ENCODE measurements around the gene GRPEL1. TPM values are rescaled to one million over a fixed set of nuclear protein-coding genes. Genes with fewer than 3 reads are reported as not detected.

Gene GRPEL1
- total and polyA plus RNA-seq, 2 of the 13 experiments (the other 11 are each of a cell fraction or from before 2014, with no cell fraction given): 32.3 to 141 TPM

GRCh38 chr4:7068279-7068842 is 497 bp upstream of the GRPEL1 start (continued):
- peak; percentile 83; the same call in 1 of the 2 replicates for TF ChIP-seq KLF12 (CRISPR knock-in tag; IDR thresholded peaks at IDR 0.05; ENCODE audit: borderline replicate concordance)
- no peak for TF ChIP-seq MTF2 (CRISPR knock-in tag; IDR thresholded peaks at IDR 0.05; ENCODE audit: borderline replicate concordance)
- no peak; the same call in 1 of the 2 replicates for TF ChIP-seq HHEX (CRISPR knock-in tag; IDR thresholded peaks at IDR 0.05)
- TF ChIP-seq ZNF549 (CRISPR knock-in tag; IDR thresholded peaks at IDR 0.05): peak; percentile 57; the same call in 1 of the 2 replicates
- TF ChIP-seq KLF13 (CRISPR knock-in tag; IDR thresholded peaks at IDR 0.05): 0 out of 2 replicates have a peak, but pooled peaks have one; percentile 39
- no peak for TF ChIP-seq MAFK (conservative IDR thresholded peaks at IDR 0.05 in 1 of 2, IDR thresholded peaks at IDR 0.05 in 1 of 2; ENCODE audit: low read length in 2 of 2)
- no peak; the same call in 1 of the 2 replicates for TF ChIP-seq HDAC2 (CRISPR knock-in tag; IDR thresholded peaks at IDR 0.05)
- TF ChIP-seq SIX4 (CRISPR knock-in tag; IDR thresholded peaks at IDR 0.05): no peak
- no peak for TF ChIP-seq RERE (CRISPR knock-in tag; IDR thresholded peaks at IDR 0.05; ENCODE audit: low read depth)
- TF ChIP-seq ZNF672 (CRISPR knock-in tag; IDR thresholded peaks at IDR 0.05): no peak
- no peak for TF ChIP-seq ZNF318 (CRISPR knock-in tag; IDR thresholded peaks at IDR 0.05)
- TF ChIP-seq FOXJ3 (CRISPR knock-in tag; IDR thresholded peaks at IDR 0.05; ENCODE audit: borderline replicate concordance): peak; percentile 32; the same call in 1 of the 2 replicates
- no peak for TF ChIP-seq ZSCAN21 (CRISPR knock-in tag; IDR thresholded peaks at IDR 0.05; ENCODE audit: borderline replicate concordance)
- no peak for TF ChIP-seq ZNF614 (CRISPR knock-in tag; IDR thresholded peaks at IDR 0.05; ENCODE audit: borderline replicate concordance)
- TF ChIP-seq ZSCAN12 (CRISPR knock-in tag; IDR thresholded peaks at IDR 0.05): peak; percentile 73; the same call in 1 of the 2 replicates

Data from HepG2 (cell line).